HepG2 (cell line): ENCODE data around the gene C11orf54. TPM values are rescaled to one million over a fixed set of nuclear protein-coding genes. Genes with fewer than 3 reads are reported as not detected.

Experiments
- NFAT5 ChIP-seq: sonication (generic); formaldehyde crosslinking; IDR thresholded peaks from 2 replicates; pipeline ENCODE4 v1.4.0; 2020; ENCODE audit warnings: missing genetic modification reagents
- NFIB ChIP-seq: sonication (generic); formaldehyde crosslinking; IDR thresholded peaks from 2 replicates; pipeline ENCODE4 v1.9.0; 2021; ENCODE audit warnings: missing genetic modification reagents, mild to moderate bottlenecking, borderline replicate concordance
- NFKBIZ ChIP-seq: IDR thresholded peaks from 2 replicates; pipeline ENCODE4 v1.6.1; 2018; ENCODE audit warnings: missing genetic modification reagents, missing compliant biosample characterization
- PCBP1 ChIP-seq: fragments of 200-400 bp; formaldehyde crosslinking; IDR thresholded peaks from 2 replicates; pipeline ENCODE4 v1.6.1; 2017; ENCODE audit warnings: mild to moderate bottlenecking, low read depth, low read length, borderline replicate concordance
- RFXANK ChIP-seq: IDR thresholded peaks from 2 replicates; pipeline ENCODE4 v1.6.1; 2016
- RFXAP ChIP-seq: sonication (generic); formaldehyde crosslinking; IDR thresholded peaks from 2 replicates; pipeline ENCODE4 v1.4.0; 2020; ENCODE audit warnings: missing genetic modification reagents, borderline replicate concordance
- SMC3 ChIP-seq: IDR thresholded peaks from 2 replicates; pipeline ENCODE4 v1.6.1; 2011; ENCODE audit warnings: low read length, improper control_type of control experiment
- SOX13 ChIP-seq, 3 experiments: fragments of 450-650 bp in 1 of 3; sonication (generic) in 1 of 3; formaldehyde crosslinking in 1 of 3; IDR thresholded peaks in 2 of 3; conservative IDR thresholded peaks in 1 of 3; 2 replicates each; pipeline versions ENCODE4 v1.5.0 to v1.6.1; 2016 to 2020; ENCODE audit warnings: antibody characterized with exemption in 1 of 3, mild to moderate bottlenecking in 1 of 3, missing compliant biosample characterization in 1 of 3, missing genetic modification reagents in 1 of 3, moderate library complexity in 1 of 3
- SOX5 ChIP-seq: IDR thresholded peaks from 2 replicates; pipeline ENCODE4 v1.6.1; 2016; ENCODE audit warnings: borderline replicate concordance
- USF2 ChIP-seq, 2 experiments: sonication (generic) in 1 of 2; formaldehyde crosslinking in 1 of 2; IDR thresholded peaks; 2 replicates each; pipeline versions ENCODE4 v1.5.1 to v1.6.1; 2011 to 2020; ENCODE audit warnings: borderline replicate concordance in 1 of 2, low read depth in 1 of 2, low read length in 1 of 2, mild to moderate bottlenecking in 1 of 2, missing genetic modification reagents in 1 of 2, moderate library complexity in 1 of 2
- ZBTB3 ChIP-seq: sonication (generic); formaldehyde crosslinking; IDR thresholded peaks from 2 replicates; pipeline ENCODE4 v1.4.0; 2020; ENCODE audit warnings: low read depth, mild to moderate bottlenecking, moderate library complexity, missing genetic modification reagents, borderline replicate concordance
- ZNF749 ChIP-seq: sonication (generic); formaldehyde crosslinking; IDR thresholded peaks from 2 replicates; pipeline ENCODE4 v1.8.0; 2022; ENCODE audit warnings: mild to moderate bottlenecking, missing genetic modification reagents, moderate library complexity, borderline replicate concordance
- polyA plus RNA-seq, 8 experiments: library from polyadenylated mRNA; depleted of rRNA in 3 of 8; stranded (reverse) in 7 of 8; unstranded in 1 of 8; fragments of >200 nt; fragmentation: Illumina TruSeq in 4 of 8; extraction: Trizol in 4 of 8; gene quantifications; 2 replicates each; pipeline versions ENCODE4 v1.2.1 to v1.2.3, GENCODE V29; 2011 to 2016; ENCODE audit warnings: low read depth in 4 of 8, missing spikeins in 1 of 8, mixed read lengths in 1 of 8; ENCODE audit not compliant: insufficient read depth in 1 of 8
- total RNA-seq, 5 experiments: library from RNA; depleted of rRNA; stranded (reverse); fragments of >200 nt; fragmentation: Illumina TruSeq; extraction: Trizol; gene quantifications; 2 replicates each; pipeline ENCODE4 v1.2.3, GENCODE V29; 2016; ENCODE audit warnings: low read depth in 1 of 5
- TF ChIP-seq, protein P1 (sequence below): sonication (generic); formaldehyde crosslinking; IDR thresholded peaks from 2 replicates; pipeline ENCODE4 v1.4.0; 2020; ENCODE audit warnings: mild to moderate bottlenecking, missing genetic modification reagents, borderline replicate concordance

Gene C11orf54
- total and polyA plus RNA-seq, 2 of the 13 experiments (the other 11 are each of a cell fraction or from before 2014, with no cell fraction given), result 42.7 to 50.1 TPM

DNA sequence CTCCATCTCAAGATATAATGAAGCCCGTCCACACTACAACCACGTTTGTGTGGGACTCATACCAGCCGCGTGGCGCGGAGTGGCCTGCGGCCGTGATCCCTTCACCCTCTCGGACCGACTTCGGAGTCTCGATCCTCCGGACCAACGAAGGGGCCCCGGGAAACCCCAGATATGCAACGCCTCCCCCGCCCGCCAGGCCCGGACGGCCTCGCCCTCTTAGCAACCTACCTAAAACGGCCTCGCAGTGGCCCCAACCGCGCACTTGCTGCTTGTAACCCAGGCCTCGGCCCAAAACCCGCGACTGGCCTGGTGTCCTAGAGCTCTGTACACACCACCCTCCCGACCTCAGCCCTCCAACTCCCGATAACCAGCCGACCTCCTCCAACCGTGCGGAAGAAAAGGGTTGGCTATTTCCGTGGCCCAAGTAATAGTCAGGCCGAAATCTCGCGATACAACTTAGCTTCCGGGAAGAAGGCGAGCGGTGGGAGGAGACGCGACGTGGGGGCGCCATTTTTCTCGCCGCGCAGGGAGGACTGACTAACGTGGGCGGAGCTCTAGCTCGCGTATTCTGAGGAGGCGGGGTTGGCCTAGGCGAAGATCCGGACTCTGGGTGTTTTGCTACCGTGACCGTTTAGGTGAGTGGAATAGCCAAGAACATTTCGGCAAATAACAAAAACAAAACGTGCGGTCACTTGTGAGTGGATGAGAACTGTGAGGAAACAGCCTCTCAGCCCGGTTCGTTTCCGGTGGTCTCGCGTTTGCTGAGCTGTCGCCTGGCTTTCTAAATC, at the start of gene C11orf54, which contains the start of gene TAF1D (continued):
- peak; percentile 56; the same call in 1 of the 2 replicates for TF ChIP-seq NFAT5 (CRISPR knock-in tag)
- peak; percentile 52; the same call in 1 of the 2 replicates for TF ChIP-seq NFIB (CRISPR knock-in tag)
- TF ChIP-seq ZBTB3 (CRISPR knock-in tag), result peak; percentile 58; the same call in 1 of the 2 replicates
- peak; percentile 17; the same call in 1 of the 2 replicates for TF ChIP-seq ZNF749
- TF ChIP-seq PCBP1, result peak; percentile 51; the same call in 1 of the 2 replicates
- no peak for TF ChIP-seq RFXANK (CRISPR knock-in tag)
- 0 out of 2 replicates have a peak, but pooled peaks have one; percentile 53 for TF ChIP-seq NFKBIZ (CRISPR knock-in tag)
- TF ChIP-seq RFXAP (CRISPR knock-in tag), result peak; percentile 77
- peak; percentile 24; the same call in 1 of the 2 replicates for TF ChIP-seq SOX5
- TF ChIP-seq, protein P1, sequence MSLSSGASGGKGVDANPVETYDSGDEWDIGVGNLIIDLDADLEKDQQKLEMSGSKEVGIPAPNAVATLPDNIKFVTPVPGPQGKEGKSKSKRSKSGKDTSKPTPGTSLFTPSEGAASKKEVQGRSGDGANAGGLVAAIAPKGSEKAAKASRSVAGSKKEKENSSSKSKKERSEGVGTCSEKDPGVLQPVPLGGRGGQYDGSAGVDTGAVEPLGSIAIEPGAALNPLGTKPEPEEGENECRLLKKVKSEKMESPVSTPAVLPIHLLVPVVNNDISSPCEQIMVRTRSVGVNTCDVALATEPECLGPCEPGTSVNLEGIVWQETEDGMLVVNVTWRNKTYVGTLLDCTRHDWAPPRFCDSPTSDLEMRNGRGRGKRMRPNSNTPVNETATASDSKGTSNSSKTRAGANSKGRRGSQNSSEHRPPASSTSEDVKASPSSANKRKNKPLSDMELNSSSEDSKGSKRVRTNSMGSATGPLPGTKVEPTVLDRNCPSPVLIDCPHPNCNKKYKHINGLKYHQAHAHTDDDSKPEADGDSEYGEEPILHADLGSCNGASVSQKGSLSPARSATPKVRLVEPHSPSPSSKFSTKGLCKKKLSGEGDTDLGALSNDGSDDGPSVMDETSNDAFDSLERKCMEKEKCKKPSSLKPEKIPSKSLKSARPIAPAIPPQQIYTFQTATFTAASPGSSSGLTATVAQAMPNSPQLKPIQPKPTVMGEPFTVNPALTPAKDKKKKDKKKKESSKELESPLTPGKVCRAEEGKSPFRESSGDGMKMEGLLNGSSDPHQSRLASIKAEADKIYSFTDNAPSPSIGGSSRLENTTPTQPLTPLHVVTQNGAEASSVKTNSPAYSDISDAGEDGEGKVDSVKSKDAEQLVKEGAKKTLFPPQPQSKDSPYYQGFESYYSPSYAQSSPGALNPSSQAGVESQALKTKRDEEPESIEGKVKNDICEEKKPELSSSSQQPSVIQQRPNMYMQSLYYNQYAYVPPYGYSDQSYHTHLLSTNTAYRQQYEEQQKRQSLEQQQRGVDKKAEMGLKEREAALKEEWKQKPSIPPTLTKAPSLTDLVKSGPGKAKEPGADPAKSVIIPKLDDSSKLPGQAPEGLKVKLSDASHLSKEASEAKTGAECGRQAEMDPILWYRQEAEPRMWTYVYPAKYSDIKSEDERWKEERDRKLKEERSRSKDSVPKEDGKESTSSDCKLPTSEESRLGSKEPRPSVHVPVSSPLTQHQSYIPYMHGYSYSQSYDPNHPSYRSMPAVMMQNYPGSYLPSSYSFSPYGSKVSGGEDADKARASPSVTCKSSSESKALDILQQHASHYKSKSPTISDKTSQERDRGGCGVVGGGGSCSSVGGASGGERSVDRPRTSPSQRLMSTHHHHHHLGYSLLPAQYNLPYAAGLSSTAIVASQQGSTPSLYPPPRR (CRISPR knock-in tag), result peak; percentile 34; the same call in 1 of the 2 replicates
- no peak for TF ChIP-seq USF2 (IDR thresholded peaks at IDR 0.05; ENCODE audit: low read depth, low read length)
- no peak; the same call in 1 of the 2 replicates for TF ChIP-seq USF2 (CRISPR knock-in tag; IDR thresholded peaks at IDR 0.05; ENCODE audit: borderline replicate concordance)
- no peak; the same call in 1 of the 2 replicates for TF ChIP-seq SOX13 (IDR thresholded peaks at IDR 0.05)
- peak; percentile 6 to 57; a peak in 1 of 4 replicates for TF ChIP-seq SOX13 (CRISPR knock-in tag; conservative IDR thresholded peaks at IDR 0.05 in 1 of 2, IDR thresholded peaks at IDR 0.05 in 1 of 2)
- no peak for TF ChIP-seq SMC3
